ENCODE measurements around the gene SORBS1. TPM values are rescaled to one million over a fixed set of nuclear protein-coding genes. Genes with fewer than 3 reads are reported as not detected.
A peak's percentile ranks its signal among the peaks of the same experiment; 100 is the strongest.

Gene SORBS1
- total and polyA plus RNA-seq, 2 experiments from 2014 or later: 17.0 to 40.2 TPM

DNA sequence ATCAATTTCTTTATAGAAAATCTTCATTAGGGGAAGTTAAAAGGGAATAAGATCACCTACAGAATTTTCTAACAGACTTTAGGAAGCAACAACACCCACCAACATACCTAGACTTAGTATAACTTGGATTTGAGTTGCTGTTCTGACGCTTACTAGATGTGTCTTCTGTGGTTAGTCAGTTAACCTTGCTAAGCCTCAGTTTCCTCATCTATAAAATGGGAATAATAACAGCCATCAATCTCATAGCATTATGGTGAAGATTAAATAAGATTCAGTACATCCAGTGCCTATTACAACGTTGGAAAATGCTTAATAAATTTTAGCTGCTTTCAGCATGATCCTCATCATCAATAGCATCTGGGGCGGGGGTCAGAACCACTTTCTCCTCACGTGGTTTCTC, 106.2 kb downstream of the SORBS1 start:
- Histone ChIP-seq H3K4me1 (ENCODE audit: insufficient read depth) (peaks cover 53% of the 10 kb centered on the region), H3K4me2 (no peak overlapping the region), H3K9me2 (replicated peaks; ENCODE audit: insufficient read depth) (no peaks in the 10 kb centered on the region), H3K27ac (no peak overlapping the region), H2AFZ (no peak overlapping the region), H3K36me3 (replicated peaks; ENCODE audit: insufficient read depth, low read depth) (no peaks in the 10 kb centered on the region), H3K9me3 (ENCODE audit: low read depth) (no peaks in the 10 kb centered on the region), H3K79me2 (peaks cover 11% of the 10 kb centered on the region), H3K4me3 (no peak overlapping the region), H4K20me1 (ENCODE audit: insufficient read depth, poor library complexity, severe bottlenecking) (no peaks in the 10 kb centered on the region), H3K27me3 (no peaks in the 10 kb centered on the region)
- TF ChIP-seq EZH2phosphoT487 (IDR thresholded peaks at IDR 0.05; ENCODE audit: low read depth, severe bottlenecking, unreplicated experiment) (no peak), EZH2 (IDR thresholded peaks at IDR 0.05; ENCODE audit: borderline replicate concordance) (no peak)
- TF ChIP-seq, protein P1, sequence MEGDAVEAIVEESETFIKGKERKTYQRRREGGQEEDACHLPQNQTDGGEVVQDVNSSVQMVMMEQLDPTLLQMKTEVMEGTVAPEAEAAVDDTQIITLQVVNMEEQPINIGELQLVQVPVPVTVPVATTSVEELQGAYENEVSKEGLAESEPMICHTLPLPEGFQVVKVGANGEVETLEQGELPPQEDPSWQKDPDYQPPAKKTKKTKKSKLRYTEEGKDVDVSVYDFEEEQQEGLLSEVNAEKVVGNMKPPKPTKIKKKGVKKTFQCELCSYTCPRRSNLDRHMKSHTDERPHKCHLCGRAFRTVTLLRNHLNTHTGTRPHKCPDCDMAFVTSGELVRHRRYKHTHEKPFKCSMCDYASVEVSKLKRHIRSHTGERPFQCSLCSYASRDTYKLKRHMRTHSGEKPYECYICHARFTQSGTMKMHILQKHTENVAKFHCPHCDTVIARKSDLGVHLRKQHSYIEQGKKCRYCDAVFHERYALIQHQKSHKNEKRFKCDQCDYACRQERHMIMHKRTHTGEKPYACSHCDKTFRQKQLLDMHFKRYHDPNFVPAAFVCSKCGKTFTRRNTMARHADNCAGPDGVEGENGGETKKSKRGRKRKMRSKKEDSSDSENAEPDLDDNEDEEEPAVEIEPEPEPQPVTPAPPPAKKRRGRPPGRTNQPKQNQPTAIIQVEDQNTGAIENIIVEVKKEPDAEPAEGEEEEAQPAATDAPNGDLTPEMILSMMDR (IDR thresholded peaks at IDR 0.05; ENCODE audit: poor library complexity): no peak
- 87% methylated on average over 4 of the region's 4 CpGs for WGBS (ENCODE audit: low lambda C conversion rate, missing lambda C conversion rate)
- DNase-seq (ENCODE audit: low spot score): no peak

DNA sequence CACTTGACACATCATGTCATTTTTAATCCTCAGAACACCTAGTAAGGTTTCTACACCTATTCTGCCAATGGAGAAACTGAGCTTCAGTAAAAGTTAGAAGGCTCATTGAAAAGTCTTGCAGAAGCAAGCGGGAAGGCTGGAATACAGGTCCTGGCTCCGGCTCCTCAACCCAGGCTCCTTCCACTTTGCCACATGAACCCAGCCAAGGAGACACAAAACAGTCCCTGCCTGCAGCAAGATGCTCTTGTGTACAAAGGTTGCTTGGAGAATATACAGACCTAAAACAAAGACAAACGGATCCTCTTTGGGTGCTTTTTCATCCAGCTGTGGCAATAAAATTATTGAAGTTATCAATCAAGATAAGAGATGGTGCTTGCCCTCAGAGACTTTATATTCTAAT, 106.8 kb downstream of the SORBS1 start:
- Histone ChIP-seq H2AFZ (no peak overlapping the region), H4K20me1 (ENCODE audit: insufficient read depth, poor library complexity, severe bottlenecking) (no peaks in the 10 kb centered on the region), H3K9me3 (ENCODE audit: low read depth) (no peaks in the 10 kb centered on the region), H3K27me3 (no peaks in the 10 kb centered on the region), H3K79me2 (peaks cover 17% of the 10 kb centered on the region), H3K4me3 (no peak overlapping the region), H3K27ac (no peak overlapping the region), H3K36me3 (replicated peaks; ENCODE audit: insufficient read depth, low read depth) (no peaks in the 10 kb centered on the region), H3K4me1 (ENCODE audit: insufficient read depth) (peaks cover 47% of the 10 kb centered on the region), H3K9me2 (replicated peaks; ENCODE audit: insufficient read depth) (no peaks in the 10 kb centered on the region), H3K4me2 (no peak overlapping the region)
- 89% methylated on average over 3 of the region's 3 CpGs for WGBS (ENCODE audit: low lambda C conversion rate, missing lambda C conversion rate)
- no peak for DNase-seq (ENCODE audit: low spot score)
- TF ChIP-seq, protein P1 (IDR thresholded peaks at IDR 0.05; ENCODE audit: poor library complexity): no peak
- TF ChIP-seq EZH2phosphoT487 (IDR thresholded peaks at IDR 0.05; ENCODE audit: low read depth, severe bottlenecking, unreplicated experiment) (no peak), EZH2 (IDR thresholded peaks at IDR 0.05; ENCODE audit: borderline replicate concordance) (no peak)

DNA sequence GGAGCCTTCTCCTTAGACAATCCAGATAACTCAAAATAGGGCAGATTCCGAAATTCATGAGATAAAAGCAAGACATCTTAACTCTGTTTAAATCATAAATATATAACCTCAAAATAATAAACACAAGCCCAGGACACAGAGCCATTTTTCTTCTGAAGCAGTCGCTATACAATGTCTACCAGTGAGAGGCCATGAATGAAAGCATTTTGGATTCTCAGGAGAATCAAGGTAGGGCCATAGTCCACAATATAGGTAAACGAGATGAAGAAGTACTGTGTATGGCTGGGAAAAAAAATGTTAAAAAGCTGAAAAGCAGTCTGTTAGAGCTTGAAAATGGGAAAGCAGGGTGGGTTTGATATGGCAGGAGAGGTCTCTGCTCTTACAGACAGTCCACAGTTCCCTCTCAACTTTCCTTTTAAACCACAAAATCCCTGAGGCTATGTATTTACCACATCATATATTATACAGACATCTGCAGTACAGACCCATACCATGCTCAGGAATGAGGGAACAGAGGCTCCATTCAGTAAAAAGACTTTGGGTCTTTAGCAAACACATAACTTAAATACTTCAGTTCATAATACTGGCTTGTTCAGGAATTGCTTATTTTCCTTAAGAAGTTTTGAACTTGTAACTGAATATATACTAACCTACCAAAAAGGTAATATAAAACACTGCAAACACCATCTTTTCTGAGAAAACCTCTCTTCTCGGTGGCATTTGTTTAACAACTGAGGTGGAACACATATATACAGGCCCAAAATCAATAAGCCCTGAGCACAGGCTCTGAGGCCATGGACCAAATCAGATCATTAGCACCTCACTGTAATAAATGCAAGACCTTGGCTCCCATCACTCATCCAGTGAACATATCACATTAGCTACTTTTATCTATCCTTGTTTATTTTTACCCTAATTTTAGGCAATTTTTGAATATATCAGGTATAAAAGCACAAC, 109.3 kb downstream of the SORBS1 start:
- H3K9me2 ChIP-seq (replicated peaks; ENCODE audit: insufficient read depth): no peaks in the 10 kb centered on the region
- no peak overlapping the region for H2AFZ ChIP-seq
- WGBS (ENCODE audit: low lambda C conversion rate, missing lambda C conversion rate): 45% methylated on average over 4 of the region's 4 CpGs
- peak overlapping the region; percentile 41 for H3K4me2 ChIP-seq
- TF ChIP-seq EZH2 (IDR thresholded peaks at IDR 0.05; ENCODE audit: borderline replicate concordance): no peak
- TF ChIP-seq, protein P1 (IDR thresholded peaks at IDR 0.05; ENCODE audit: poor library complexity): no peak
- TF ChIP-seq EZH2phosphoT487 (IDR thresholded peaks at IDR 0.05; ENCODE audit: low read depth, severe bottlenecking, unreplicated experiment): no peak
- H3K27ac ChIP-seq: peak overlapping the region; percentile 77
- H3K9me3 ChIP-seq (ENCODE audit: low read depth): no peaks in the 10 kb centered on the region
- H3K4me1 ChIP-seq (ENCODE audit: insufficient read depth): peaks cover 31% of the 10 kb centered on the region
- no peaks in the 10 kb centered on the region for H3K27me3 ChIP-seq
- H3K79me2 ChIP-seq: peaks cover 35% of the 10 kb centered on the region
- no peaks in the 10 kb centered on the region for H3K36me3 ChIP-seq (replicated peaks; ENCODE audit: insufficient read depth, low read depth)
- no peaks in the 10 kb centered on the region for H4K20me1 ChIP-seq (ENCODE audit: insufficient read depth, poor library complexity, severe bottlenecking)
- DNase-seq (ENCODE audit: low spot score): no peak
- H3K4me3 ChIP-seq: no peak overlapping the region

Data from hepatocyte (in vitro differentiated cells).